Bronchial epithelial cell (primary cell): ENCODE results near the gene RELCH. TPM values are rescaled to one million over a fixed set of nuclear protein-coding genes. Genes with fewer than 3 reads are reported as not detected.

ENCODE experiments used
- DNase-seq: peaks from one replicate; pipeline ENCODE4 v3.0.0-alpha.2; 2010; ENCODE audit warnings: low read depth
- FAIRE-seq: peaks from 2 replicates; lab custom pipeline; 2011; peaks lifted over from hg19 to GRCh38; lab: Jason Lieb, UNC
- H3K27me3 ChIP-seq: 2 replicates; pipeline ENCODE4 v1.5.1; 2011; ENCODE audit warnings: low read length; ENCODE audit not compliant: control insufficient read depth, insufficient read depth
- H3K36me3 ChIP-seq: 2 replicates; pipeline ENCODE4 v1.5.1; 2011; ENCODE audit warnings: low read length; ENCODE audit not compliant: control insufficient read depth, insufficient read depth
- H3K4me3 ChIP-seq: 2 replicates; pipeline ENCODE4 v1.5.1; 2011; ENCODE audit warnings: mild to moderate bottlenecking, low read depth, low read length, control low read depth
- CTCF ChIP-seq: IDR thresholded peaks from 2 replicates; pipeline ENCODE4 v1.5.1; 2011; ENCODE audit warnings: mild to moderate bottlenecking, moderate library complexity, low read length, control low read depth, inconsistent platforms; ENCODE audit not compliant: insufficient read depth, severe bottlenecking
- total RNA-seq: library from RNA; depleted of rRNA; stranded (reverse); fragments of >200 nt; gene quantifications from 2 replicates; pipeline ENCODE4 v1.2.1, GENCODE V29; 2014

RELCH gene
- total RNA-seq, 1 donor from 2014 or later: 29.5 TPM

DNA sequence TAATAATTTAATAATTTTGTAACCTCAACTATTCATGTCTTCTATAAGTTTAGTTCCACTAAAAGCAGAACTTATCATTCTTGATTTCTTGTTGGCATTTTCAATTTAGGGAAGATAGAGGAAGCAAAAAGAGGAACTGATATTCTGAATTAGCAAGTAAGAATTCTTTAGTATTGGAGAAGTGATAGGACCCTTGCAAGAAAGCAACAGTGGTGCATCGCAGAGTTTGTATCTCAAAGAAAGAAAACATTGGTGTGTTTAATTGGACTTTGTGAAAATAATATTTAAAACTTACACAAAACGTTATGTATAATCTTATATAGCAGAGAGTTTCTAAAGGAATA, 101.6 kb downstream of the RELCH start:
- FAIRE-seq: no peak
- peaks cover 1% of the 10 kb centered on the region for H3K36me3 ChIP-seq
- DNase-seq: no peak
- H3K27me3 ChIP-seq: no peaks in the 10 kb centered on the region
- TF ChIP-seq CTCF: no peak
- H3K4me3 ChIP-seq: no peak overlapping the region

DNA sequence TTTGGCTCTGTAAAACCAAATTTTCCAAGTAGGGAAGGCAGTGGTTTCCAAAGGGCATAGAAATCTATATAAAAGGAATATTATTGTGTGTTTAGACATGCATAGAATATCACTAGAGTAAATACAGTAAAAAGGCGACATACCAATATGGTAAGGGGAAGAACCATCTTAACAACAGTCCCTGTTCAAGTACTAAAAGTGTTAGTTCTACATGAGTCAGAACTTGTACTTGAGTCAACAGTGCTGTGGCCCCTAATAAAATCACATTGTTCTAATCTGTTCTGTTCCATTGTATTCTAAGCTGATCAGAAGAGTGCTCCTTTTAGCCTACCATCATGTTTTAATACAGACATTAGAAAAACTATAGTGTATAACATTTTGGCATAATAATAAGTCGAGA, 102.0 kb downstream of the RELCH start:
- no peak for FAIRE-seq
- Histone ChIP-seq H3K36me3 (peaks cover 1% of the 10 kb centered on the region), H3K4me3 (no peak overlapping the region), H3K27me3 (no peaks in the 10 kb centered on the region)
- peak; percentile 26 for DNase-seq
- TF ChIP-seq CTCF: no peak

DNA sequence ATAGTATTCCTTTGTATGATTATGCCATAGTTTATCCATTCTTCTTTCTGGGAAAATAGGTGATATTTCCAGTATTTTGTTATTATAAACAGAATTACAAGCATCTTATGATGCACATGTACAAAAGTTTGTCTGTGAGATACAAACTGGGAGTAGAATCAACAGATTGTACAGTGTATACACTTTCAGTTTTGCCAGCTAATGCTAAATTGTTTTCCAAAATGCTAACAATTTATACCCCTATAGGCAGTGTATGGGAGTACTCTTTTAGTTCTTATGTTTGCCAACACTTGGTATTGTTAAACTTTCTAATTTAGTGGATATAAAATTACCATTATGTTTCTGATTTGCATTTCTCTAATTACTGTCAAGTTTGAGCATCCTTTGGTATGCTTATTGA, 107.0 kb downstream of the RELCH start:
- TF ChIP-seq CTCF: no peak
- Histone ChIP-seq H3K4me3 (no peak overlapping the region), H3K27me3 (no peaks in the 10 kb centered on the region), H3K36me3 (no peaks in the 10 kb centered on the region)
- DNase-seq: no peak
- no peak for FAIRE-seq

DNA sequence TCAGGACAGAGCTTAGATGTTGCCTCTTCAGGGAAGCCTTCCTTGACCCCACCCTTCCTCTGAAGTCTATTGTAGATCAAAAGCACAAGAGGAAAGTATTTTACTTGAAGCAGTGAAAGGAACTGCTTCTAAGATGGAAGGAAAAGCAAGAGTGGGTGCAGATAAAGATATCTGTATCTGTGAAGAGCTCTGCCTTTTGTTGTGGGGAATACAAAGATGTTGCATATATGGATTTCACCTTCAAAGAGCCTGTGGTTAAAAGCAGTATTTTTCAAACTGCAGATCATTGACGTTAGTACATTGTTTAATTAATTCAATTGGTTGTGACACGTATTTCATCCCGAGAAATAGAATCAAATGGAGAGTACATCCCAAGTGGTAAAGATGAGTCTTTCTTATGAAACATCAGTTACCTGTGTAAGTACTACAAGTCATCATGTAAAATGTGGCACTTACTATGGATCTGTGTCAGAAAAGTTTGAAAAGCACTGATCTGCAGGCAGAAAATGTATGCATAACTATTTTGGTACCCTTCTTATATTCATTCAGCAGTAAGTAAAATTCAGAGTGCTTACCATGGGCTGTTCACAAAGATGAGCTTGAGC, 113.4 kb downstream of the RELCH start:
- no peak overlapping the region for H3K4me3 ChIP-seq
- peaks cover 3% of the 10 kb centered on the region for H3K36me3 ChIP-seq
- no peaks in the 10 kb centered on the region for H3K27me3 ChIP-seq
- no peak for DNase-seq
- no peak for TF ChIP-seq CTCF
- FAIRE-seq: no peak

GRCh38 chr18:62301322-62301721, 114.3 kb downstream of the RELCH start:
- no peak for DNase-seq
- FAIRE-seq: peak; percentile 23
- H3K27me3 ChIP-seq: no peaks in the 10 kb centered on the region
- H3K4me3 ChIP-seq: no peak overlapping the region
- TF ChIP-seq CTCF: no peak
- peaks cover 3% of the 10 kb centered on the region for H3K36me3 ChIP-seq

DNA sequence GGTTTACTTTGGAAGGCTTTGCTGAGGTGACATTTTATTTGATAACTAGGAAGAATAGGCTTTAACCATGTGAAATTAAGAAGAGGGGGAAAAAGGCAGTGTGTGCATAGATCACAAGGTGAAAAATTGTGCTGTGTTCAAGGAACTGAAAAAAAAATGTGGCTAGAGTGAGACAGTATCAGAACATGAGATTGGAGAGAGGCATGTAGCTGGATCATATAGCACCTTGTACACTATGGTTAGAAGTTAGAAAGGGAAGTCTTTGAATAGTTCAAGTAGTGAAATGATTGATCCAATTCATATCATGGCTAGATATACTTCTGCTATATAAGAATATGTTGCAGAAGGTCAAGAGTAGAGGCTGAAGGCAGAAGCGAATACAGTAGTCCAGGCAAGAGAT, 125.8 kb downstream of the RELCH start:
- H3K36me3 ChIP-seq: peaks cover 2% of the 10 kb centered on the region
- FAIRE-seq: no peak
- no peaks in the 10 kb centered on the region for H3K27me3 ChIP-seq
- DNase-seq: no peak
- no peak overlapping the region for H3K4me3 ChIP-seq
- TF ChIP-seq CTCF: no peak
